Effector memory CD4-positive, alpha-beta T cell (primary cell): ENCODE results near the gene VDAC1.
"Not testable (repeated sequence)": the region's sequence is repeated elsewhere in the genome, so short reads cannot be mapped to it uniquely, and the experiment has no call there.

Experiments
- DNase-seq, 3 donors: peaks; one replicate each; pipeline ENCODE4 v3.0.0-alpha.2; 2020
- H3K27ac ChIP-seq: 2 replicates; pipeline ENCODE4 v1.7.0; 2013; ENCODE audit warnings: mild to moderate bottlenecking, low read length, moderate library complexity; ENCODE audit not compliant: insufficient read depth, poor library complexity, severe bottlenecking
- H3K27me3 ChIP-seq: replicated peaks from 2 replicates; pipeline ENCODE4 v1.7.0; 2013; ENCODE audit warnings: mild to moderate bottlenecking, low read length; ENCODE audit not compliant: insufficient read depth, control insufficient read depth, poor library complexity, severe bottlenecking
- H3K36me3 ChIP-seq: 2 replicates; pipeline ENCODE4 v1.7.0; 2013; ENCODE audit warnings: mild to moderate bottlenecking, low read length, moderate library complexity; ENCODE audit not compliant: control insufficient read depth, insufficient read depth
- H3K4me1 ChIP-seq: 2 replicates; pipeline ENCODE4 v1.7.0; 2013; ENCODE audit warnings: low read length, mild to moderate bottlenecking; ENCODE audit not compliant: control insufficient read depth, insufficient read depth, poor library complexity, severe bottlenecking
- H3K4me3 ChIP-seq: 2 replicates; pipeline ENCODE4 v1.7.0; 2013; ENCODE audit warnings: low read length, low read depth, mild to moderate bottlenecking; ENCODE audit not compliant: insufficient read depth, poor library complexity, severe bottlenecking
- H3K9me3 ChIP-seq: 2 replicates; pipeline ENCODE4 v1.7.0; 2013; ENCODE audit warnings: mild to moderate bottlenecking, low read length, moderate library complexity; ENCODE audit not compliant: control insufficient read depth

VDAC1 gene

GRCh38 chr5:133985540-133986180 lies 19.1 kb downstream of the VDAC1 start:
- H3K9me3 ChIP-seq = no peaks in the 10 kb centered on the region
- DNase-seq = no peak
- H3K36me3 ChIP-seq = peaks cover 42% of the 10 kb centered on the region
- H3K4me1 ChIP-seq = no peaks in the 10 kb centered on the region
- H3K27ac ChIP-seq = no peak overlapping the region
- no peak overlapping the region for H3K4me3 ChIP-seq
- H3K27me3 ChIP-seq = no peaks in the 10 kb centered on the region

GRCh38 chr5:133983674-133984073 lies 21.1 kb downstream of the VDAC1 start:
- no peaks in the 10 kb centered on the region for H3K27me3 ChIP-seq
- no peaks in the 10 kb centered on the region for H3K4me1 ChIP-seq
- H3K36me3 ChIP-seq = peaks cover 30% of the 10 kb centered on the region
- H3K27ac ChIP-seq = no peak overlapping the region
- no peaks in the 10 kb centered on the region for H3K9me3 ChIP-seq
- H3K4me3 ChIP-seq = no peak overlapping the region
- no peak for DNase-seq

- H3K4me3 ChIP-seq = no peak overlapping the region
- H3K27ac ChIP-seq = no peak overlapping the region
- no peaks in the 10 kb centered on the region for H3K4me1 ChIP-seq
- DNase-seq = no peak
- no peaks in the 10 kb centered on the region for H3K27me3 ChIP-seq
- H3K9me3 ChIP-seq = no peaks in the 10 kb centered on the region
- peaks cover 22% of the 10 kb centered on the region for H3K36me3 ChIP-seq
Observed at GRCh38 chr5:133981714-133982113, 23.1 kb downstream of the VDAC1 start.

- Histone ChIP-seq H3K27me3 (no peaks in the 10 kb centered on the region), H3K4me1 (no peaks in the 10 kb centered on the region), H3K9me3 (no peaks in the 10 kb centered on the region), H3K36me3 (peaks cover 20% of the 10 kb centered on the region), H3K4me3 (no peak overlapping the region), H3K27ac (no peak overlapping the region)
- no peak for DNase-seq
Observed at GRCh38 chr5:133980652-133981051, 24.1 kb downstream of the VDAC1 start.

- Histone ChIP-seq H3K27me3 (no peaks in the 10 kb centered on the region), H3K36me3 (peaks cover 23% of the 10 kb centered on the region)
Observed at GRCh38 chr5:133978943-133979342, 25.8 kb downstream of the VDAC1 start.

GRCh38 chr5:133977858-133978257 lies 26.9 kb downstream of the VDAC1 start:
- no peaks in the 10 kb centered on the region for H3K4me1 ChIP-seq
- H3K36me3 ChIP-seq = peaks cover 27% of the 10 kb centered on the region
- no peak overlapping the region for H3K27ac ChIP-seq
- no peaks in the 10 kb centered on the region for H3K27me3 ChIP-seq
- no peaks in the 10 kb centered on the region for H3K9me3 ChIP-seq
- DNase-seq = no peak
- H3K4me3 ChIP-seq = no peak overlapping the region

More at GRCh38 chr5:133978943-133979342, 25.8 kb downstream of the VDAC1 start:
- no peak for DNase-seq
- no peaks in the 10 kb centered on the region for H3K4me1 ChIP-seq
- no peak overlapping the region for H3K27ac ChIP-seq
- H3K4me3 ChIP-seq = no peak overlapping the region
- no peaks in the 10 kb centered on the region for H3K9me3 ChIP-seq

- Histone ChIP-seq H3K36me3 (peaks cover 27% of the 10 kb centered on the region), H3K9me3 (no peaks in the 10 kb centered on the region), H3K27ac (no peak overlapping the region), H3K4me3 (no peak overlapping the region), H3K4me1 (no peaks in the 10 kb centered on the region), H3K27me3 (no peaks in the 10 kb centered on the region)
- no peak for DNase-seq
Observed at GRCh38 chr5:133977161-133977787, 27.5 kb downstream of the VDAC1 start.

GRCh38 chr5:133975546-133975945 lies 29.2 kb downstream of the VDAC1 start:
- H3K36me3 ChIP-seq = peaks cover 31% of the 10 kb centered on the region
- not testable (repeated sequence) for H3K4me3 ChIP-seq, DNase-seq, H3K4me1 ChIP-seq, H3K27me3 ChIP-seq, H3K27ac ChIP-seq, H3K9me3 ChIP-seq

- Histone ChIP-seq H3K9me3 (no peaks in the 10 kb centered on the region), H3K36me3 (peaks cover 27% of the 10 kb centered on the region), H3K27ac (no peak overlapping the region), H3K4me1 (no peaks in the 10 kb centered on the region), H3K27me3 (no peaks in the 10 kb centered on the region), H3K4me3 (no peak overlapping the region)
- DNase-seq = no peak
Observed at GRCh38 chr5:133974142-133974541, 30.6 kb downstream of the VDAC1 start.

GRCh38 chr5:133970325-133970909 lies 34.4 kb downstream of the VDAC1 start:
- Histone ChIP-seq H3K9me3 (no peaks in the 10 kb centered on the region), H3K27ac (no peak overlapping the region), H3K4me1 (no peaks in the 10 kb centered on the region), H3K27me3 (no peaks in the 10 kb centered on the region), H3K36me3 (peaks cover 17% of the 10 kb centered on the region), H3K4me3 (no peak overlapping the region)
- DNase-seq = no peak
